Superior temporal gyrus (tissue), 1 donor: ENCODE results near the gene PPM1A.

Experiments
- DNase-seq: peaks from one replicate; pipeline ENCODE4 v3.0.0-alpha.2; 2016; ENCODE audit errors: extremely low spot score

Gene PPM1A

GRCh38 chr14:60266021-60266937 lies 17.3 kb downstream of the PPM1A start:
- no peak for DNase-seq

- DNase-seq, result no peak
These were observed 23.2 kb downstream of the PPM1A start for GRCh38 chr14:60272177-60272576.

- no peak for DNase-seq
These were observed 24.9 kb downstream of the PPM1A start for GRCh38 chr14:60273956-60274355.

- DNase-seq, result no peak
These were observed 25.4 kb downstream of the PPM1A start for GRCh38 chr14:60274448-60274847.

- DNase-seq, result no peak
These were observed 26.9 kb downstream of the PPM1A start for GRCh38 chr14:60275932-60276331.

- DNase-seq, result no peak
These were observed 27.3 kb downstream of the PPM1A start for GRCh38 chr14:60276347-60276746.

GRCh38 chr14:60277605-60278190 lies 28.7 kb downstream of the PPM1A start:
- no peak for DNase-seq

- DNase-seq, result no peak
These were observed 29.3 kb downstream of the PPM1A start for GRCh38 chr14:60278350-60278749.

GRCh38 chr14:60287452-60287851 lies 38.4 kb downstream of the PPM1A start:
- no peak for DNase-seq

GRCh38 chr14:60288279-60288678 lies 39.3 kb downstream of the PPM1A start:
- no peak for DNase-seq

- DNase-seq, result no peak
These were observed 45.5 kb downstream of the PPM1A start for GRCh38 chr14:60294411-60295069.

- DNase-seq, result no peak
These were observed 51.0 kb downstream of the PPM1A start for GRCh38 chr14:60300019-60300418.

GRCh38 chr14:60301685-60302084 lies 52.7 kb downstream of the PPM1A start:
- no peak for DNase-seq

GRCh38 chr14:60302663-60303062 lies 53.6 kb downstream of the PPM1A start:
- DNase-seq, result no peak

GRCh38 chr14:60303745-60304144 lies 54.7 kb downstream of the PPM1A start:
- DNase-seq, result no peak

GRCh38 chr14:60304509-60304908 lies 55.5 kb downstream of the PPM1A start:
- DNase-seq, result no peak

- DNase-seq, result no peak
These were observed 61.0 kb downstream of the PPM1A start for GRCh38 chr14:60309867-60310552.

GRCh38 chr14:60311417-60311816 lies 62.4 kb downstream of the PPM1A start:
- no peak for DNase-seq

- DNase-seq, result no peak
These were observed 64.1 kb downstream of the PPM1A start for GRCh38 chr14:60313093-60313492.

- DNase-seq, result no peak
These were observed 66.4 kb downstream of the PPM1A start for GRCh38 chr14:60315196-60315990.

GRCh38 chr14:60317609-60318008 lies 68.6 kb downstream of the PPM1A start:
- DNase-seq, result no peak
